GM18909 (cell line): ENCODE measurements around the gene ANKRD18B.
"Not testable (repeated sequence)": the region's sequence is repeated elsewhere in the genome, so short reads cannot be mapped to it uniquely, and the experiment has no call there.

Source experiments
- ATAC-seq: cut with Tn5 transposase; IDR thresholded peaks from one replicate; pipeline ENCODE4 v1.9.1; 2021; ENCODE audit warnings: mild to moderate bottlenecking; ENCODE audit not compliant: unreplicated experiment, poor library complexity

ANKRD18B gene

DNA sequence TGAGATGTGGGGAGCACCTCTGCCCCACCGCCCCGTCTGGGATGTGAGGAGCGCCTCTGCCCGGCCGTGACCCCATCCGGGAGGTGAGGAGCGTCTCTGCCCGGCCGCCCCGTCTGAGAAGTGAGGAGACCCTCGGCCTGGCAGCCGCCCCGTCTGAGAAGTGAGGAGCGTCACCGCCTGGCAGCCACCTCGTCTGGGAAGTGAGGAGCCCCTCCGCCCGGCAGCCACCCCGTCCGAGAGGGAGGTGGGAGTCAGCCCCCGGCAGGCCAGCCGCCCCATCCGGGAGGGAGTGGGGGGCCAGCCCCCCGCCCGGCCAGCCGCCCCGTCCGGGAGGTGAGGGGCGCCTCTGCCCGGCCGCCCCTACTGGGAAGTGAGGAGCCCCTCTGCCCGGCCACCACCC is 76.9 kb downstream of the ANKRD18B start:
- ATAC-seq = not testable (repeated sequence)

GRCh38 chr9:33604249-33604648 is 80.2 kb downstream of the ANKRD18B start:
- ATAC-seq = not testable (repeated sequence)

- not testable (repeated sequence) for ATAC-seq
Observed at GRCh38 chr9:33604936-33605335, 80.9 kb downstream of the ANKRD18B start.

- no peak for ATAC-seq
Observed at GRCh38 chr9:33611358-33611757, 87.3 kb downstream of the ANKRD18B start.

- not testable (repeated sequence) for ATAC-seq
Observed at GRCh38 chr9:33612410-33612809, 88.4 kb downstream of the ANKRD18B start.

DNA sequence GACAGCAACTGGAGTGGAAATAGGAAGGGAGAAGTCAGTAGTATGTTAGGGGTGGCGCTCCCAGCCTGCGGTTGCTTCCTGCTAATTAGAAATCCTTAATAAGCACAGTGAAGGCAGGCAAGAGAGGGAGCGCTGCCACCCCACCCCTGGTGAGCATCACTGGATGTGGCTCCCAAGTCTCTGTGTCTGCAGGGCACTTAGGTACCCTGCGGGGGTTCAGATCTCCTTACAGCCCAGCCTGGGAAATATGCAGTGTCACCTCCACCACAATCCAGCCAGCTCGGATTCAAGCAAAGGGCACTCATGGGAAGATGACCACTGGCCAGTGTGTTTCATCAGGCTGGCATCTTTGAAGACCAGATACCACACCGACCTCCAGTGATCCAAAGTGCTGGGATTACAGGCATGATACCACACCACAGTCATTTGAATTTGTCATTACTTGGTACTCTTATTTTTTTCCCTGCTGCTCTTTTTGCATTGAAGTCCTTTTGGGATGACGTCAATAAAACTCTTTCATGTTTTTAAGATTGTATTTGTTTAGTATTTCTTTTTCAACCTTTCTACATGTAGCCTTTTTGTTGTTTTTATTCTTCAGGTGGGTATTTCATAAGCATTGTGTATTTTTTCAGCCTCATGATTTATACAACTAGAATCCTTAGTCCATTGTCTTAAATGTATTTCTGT is 90.1 kb downstream of the ANKRD18B start:
- ATAC-seq = no peak

- not testable (repeated sequence) for ATAC-seq
Observed at GRCh38 chr9:33618370-33618769, 94.3 kb downstream of the ANKRD18B start.

GRCh38 chr9:33619666-33620404 is 95.8 kb downstream of the ANKRD18B start:
- ATAC-seq = no peak

DNA sequence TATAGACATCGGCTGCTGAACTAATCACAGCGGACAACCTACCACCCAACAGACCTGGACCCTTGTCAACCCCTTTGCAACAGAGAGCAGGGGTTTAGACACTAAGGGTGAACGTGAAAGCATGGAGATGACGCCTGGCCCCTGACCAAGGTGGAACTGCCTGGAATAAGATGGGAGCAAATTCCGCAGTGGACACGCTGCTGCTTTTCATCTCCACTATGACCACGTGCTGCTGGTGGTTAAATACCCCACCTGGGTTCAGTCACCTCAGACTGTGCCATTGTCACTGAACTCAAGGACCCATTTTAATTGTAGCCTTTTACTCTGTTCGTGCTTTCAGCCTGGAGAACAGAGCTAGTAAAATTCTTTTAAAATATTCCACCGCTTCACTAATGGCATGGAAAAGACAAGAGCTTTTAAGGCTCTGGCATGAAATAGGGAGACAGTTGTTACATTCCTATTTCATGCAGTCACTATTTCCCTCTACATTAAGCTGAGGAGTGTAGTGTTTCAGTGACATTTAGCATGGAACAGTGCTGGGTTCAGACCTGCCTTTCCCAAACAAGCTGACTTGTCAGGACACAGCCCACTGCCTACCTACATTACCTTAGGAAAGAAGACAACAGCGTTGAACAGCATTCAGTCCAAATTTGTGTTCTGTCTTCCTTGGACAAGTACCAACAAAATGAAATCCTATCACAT is 96.8 kb downstream of the ANKRD18B start:
- no peak for ATAC-seq
